HCT116 (cell line): ENCODE results near the gene PPP1R37. TPM values are rescaled to one million over a fixed set of nuclear protein-coding genes. Genes with fewer than 3 reads are reported as not detected.

Source experiments
- ATAC-seq: fragments of 200-7000 bp; cut with Tn5 transposase; 2 replicates; pipeline ENCODE4 v1.9.1; 2020; ENCODE audit warnings: mild to moderate bottlenecking, moderate library complexity
- BruUV-seq: library from RNA; stranded (reverse); fragments of 400-500 nt; replicated peaks from 2 replicates; lab custom pipeline; 2021; lab: Mats Ljungman, UMichigan
- CTCF ChIA-PET: fragments of 300-600 bp; sonication (Branson Sonifier 250); formaldehyde crosslinking; loops from one replicate; lab custom pipeline; 2021; ENCODE audit warnings: antibody characterized with exemption; lab: Charles Lee
- POLR2A ChIA-PET: fragments of 300-600, 350-600 bp; sonication (Branson Sonifier 250); formaldehyde crosslinking; loops from one replicate; lab custom pipeline; 2021; ENCODE audit warnings: antibody characterized with exemption; lab: Charles Lee
- RAD21 ChIA-PET, 2 experiments: fragments of 300-600 bp; sonication (Branson Sonifier 250); formaldehyde crosslinking; loops; one replicate each; lab custom pipeline; 2023; ENCODE audit warnings: low total read pairs in 2 of 2; ENCODE audit not compliant: uncharacterized antibody in 2 of 2, unreplicated experiment in 2 of 2, low non-redundant PET in 1 of 2; lab: Charles Lee
- DNase-seq: peaks from one replicate; pipeline ENCODE4 v3.0.0-alpha.2; 2010; ENCODE audit warnings: low read depth, low spot score
- H2AFZ ChIP-seq: fragments of 200-600 bp; shearing (Covaris generic), sonication (generic); 2 replicates; pipeline ENCODE4 v1.6.1; 2017; ENCODE audit warnings: low read depth, mixed run types, mixed read lengths, antibody characterized with exemption, low read length; ENCODE audit not compliant: poor library complexity, severe bottlenecking
- H3K27ac ChIP-seq: 2 replicates; pipeline ENCODE4 v1.5.1; 2012; ENCODE audit warnings: low read depth, low read length
- H3K27me3 ChIP-seq: fragments of 200-600 bp; sonication (generic); 2 replicates; pipeline ENCODE4 v1.6.1; 2016; ENCODE audit warnings: mixed run types, low read length, mixed read lengths; ENCODE audit not compliant: insufficient read depth
- H3K36me3 ChIP-seq, 2 experiments: fragments of 200-500 bp in 1 of 2; fragments of 200-600 bp in 1 of 2; sonication (Bioruptor generic) in 1 of 2; sonication (generic) in 1 of 2; 2 replicates each; pipeline versions ENCODE4 v1.5.1 to v1.6.1; 2014 to 2016; ENCODE audit warnings: low read length in 2 of 2, inconsistent platforms in 1 of 2, mixed read lengths in 1 of 2, mixed run types in 1 of 2; ENCODE audit not compliant: insufficient read depth in 2 of 2, control insufficient read depth in 1 of 2
- H3K4me1 ChIP-seq, 2 experiments: fragments of 200-600 bp in 1 of 2; sonication (generic) in 1 of 2; 2 replicates each; pipeline versions ENCODE4 v1.5.1 to v1.6.1; 2012 to 2017; ENCODE audit warnings: low read length in 2 of 2, inconsistent platforms in 1 of 2, mild to moderate bottlenecking in 1 of 2, mixed read lengths in 1 of 2, mixed run types in 1 of 2, moderate library complexity in 1 of 2; ENCODE audit not compliant: insufficient read depth in 2 of 2, control insufficient read depth in 1 of 2
- H3K4me2 ChIP-seq: fragments of 200-600 bp; sonication (generic); 2 replicates; pipeline ENCODE4 v1.6.1; 2017; ENCODE audit warnings: mixed run types, low read length, mixed read lengths
- H3K4me3 ChIP-seq, 2 experiments: fragments of 200-600 bp in 1 of 2; sonication (generic) in 1 of 2; replicated peaks in 1 of 2; 2 replicates each; pipeline ENCODE4 v1.5.1; 2011 to 2016; ENCODE audit warnings: low read length in 2 of 2, control low read depth in 1 of 2, low read depth in 1 of 2, mild to moderate bottlenecking in 1 of 2, mixed read lengths in 1 of 2, mixed run types in 1 of 2
- H3K79me2 ChIP-seq: fragments of 200-600 bp; sonication (generic); 2 replicates; pipeline ENCODE4 v1.6.1; 2017; ENCODE audit warnings: mild to moderate bottlenecking, mixed run types, low read length, moderate library complexity, mixed read lengths; ENCODE audit not compliant: insufficient read depth
- H3K9ac ChIP-seq: fragments of 200-600 bp; sonication (generic); 2 replicates; pipeline ENCODE4 v1.6.1; 2016; ENCODE audit warnings: low read length, mixed read lengths
- H3K9me2 ChIP-seq: fragments of 200-600 bp; sonication (generic), shearing (Covaris generic); 2 replicates; pipeline ENCODE4 v1.6.1; 2017; ENCODE audit warnings: mixed run types, mild to moderate bottlenecking, moderate library complexity; ENCODE audit not compliant: insufficient read depth
- H3K9me3 ChIP-seq, 2 experiments: fragments of 200-500 bp in 1 of 2; fragments of 200-600 bp in 1 of 2; sonication (Bioruptor generic) in 1 of 2; sonication (generic) in 1 of 2; 2 replicates each; pipeline ENCODE4 v1.6.1; 2014 to 2017; ENCODE audit warnings: low read length in 2 of 2, mixed read lengths in 2 of 2, inconsistent platforms in 1 of 2, low read depth in 1 of 2, mild to moderate bottlenecking in 1 of 2, mixed run types in 1 of 2, moderate library complexity in 1 of 2; ENCODE audit not compliant: control insufficient read depth in 1 of 2, insufficient read depth in 1 of 2
- H4K20me1 ChIP-seq: fragments of 200-600 bp; sonication (generic), shearing (Covaris generic); 2 replicates; pipeline ENCODE4 v1.6.1; 2017; ENCODE audit warnings: mixed run types, mild to moderate bottlenecking, moderate library complexity; ENCODE audit not compliant: insufficient read depth
- CTCF ChIP-seq, 3 experiments: fragments of 200-600 bp in 1 of 3; sonication (generic) in 1 of 3; IDR thresholded peaks in 2 of 3; conservative IDR thresholded peaks in 1 of 3; 2 replicates each; pipeline ENCODE4 v1.5.1; 2012 to 2017; ENCODE audit warnings: low read depth in 2 of 3, low read length in 2 of 3, antibody characterized with exemption in 1 of 3, borderline replicate concordance in 1 of 3, control low read depth in 1 of 3, mild to moderate bottlenecking in 1 of 3, mixed read lengths in 1 of 3, mixed run types in 1 of 3, moderate library complexity in 1 of 3; ENCODE audit not compliant: insufficient read depth in 1 of 3
- FOSL1 ChIP-seq: IDR thresholded peaks from 2 replicates; pipeline ENCODE4 v1.6.1; 2012; ENCODE audit warnings: low read depth
- POLR2AphosphoS5 ChIP-seq: IDR thresholded peaks from 2 replicates; pipeline ENCODE4 v1.6.1; 2011; ENCODE audit warnings: mild to moderate bottlenecking, low read depth, low read length, moderate library complexity
- SRF ChIP-seq: IDR thresholded peaks from 2 replicates; pipeline ENCODE4 v1.6.1; 2012; ENCODE audit warnings: low read depth
- YY1 ChIP-seq: IDR thresholded peaks from 2 replicates; pipeline ENCODE4 v1.6.1; 2011; ENCODE audit warnings: low read length, low read depth, moderate library complexity, mild to moderate bottlenecking; ENCODE audit not compliant: insufficient replicate concordance; ENCODE audit errors: extremely low read depth
- intact Hi-C: fragments of 100-400 bp; cut with micrococcal nuclease; formaldehyde crosslinking; loops from 2 replicates; pipeline ENCODE4 v1.10.0; 2022
- total RNA-seq: library from RNA; stranded (reverse); gene quantifications from one replicate; pipeline ENCODE4 v1.2.1, GENCODE V29; 2021; ENCODE audit not compliant: unreplicated experiment

Gene PPP1R37
- total RNA-seq, 1 experiment from 2014 or later = 32.7 TPM

DNA sequence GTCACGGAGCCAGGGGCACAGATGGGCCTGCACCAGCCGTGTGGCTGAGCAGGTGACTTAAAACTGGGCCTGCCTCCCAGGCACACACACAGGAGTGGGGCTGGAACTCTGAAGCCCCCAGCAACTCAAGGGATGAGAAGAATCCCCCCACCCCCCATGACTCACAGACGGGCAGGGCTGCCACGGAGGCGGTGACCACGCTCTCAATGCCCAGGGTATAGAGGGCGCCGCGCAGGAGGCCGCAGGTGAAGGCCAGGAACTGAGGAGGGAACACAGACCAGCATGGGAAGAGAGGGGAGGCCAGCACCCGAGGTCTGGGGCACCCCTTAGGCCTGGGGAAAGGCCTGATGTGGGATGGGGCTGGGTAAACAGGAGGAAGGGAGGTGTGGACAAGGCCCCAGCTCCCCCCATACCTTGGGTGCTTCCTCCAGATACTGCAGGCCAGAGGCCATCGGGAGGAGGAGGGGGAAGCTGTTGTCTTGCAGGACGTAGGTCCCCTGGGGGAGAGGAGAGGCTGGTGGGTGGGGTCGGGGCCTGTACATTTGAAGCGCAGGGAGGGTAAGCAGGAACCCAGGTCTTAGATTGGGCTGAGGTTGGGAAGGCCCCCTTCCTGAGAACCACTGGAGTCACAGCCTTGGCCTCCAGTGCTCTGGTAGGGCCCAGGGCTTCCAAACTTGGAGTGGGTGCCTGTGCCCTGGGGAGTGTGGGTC is 70.9 kb downstream of the PPP1R37 start (continued):
- TF ChIP-seq POLR2AphosphoS5 = no peak

DNA sequence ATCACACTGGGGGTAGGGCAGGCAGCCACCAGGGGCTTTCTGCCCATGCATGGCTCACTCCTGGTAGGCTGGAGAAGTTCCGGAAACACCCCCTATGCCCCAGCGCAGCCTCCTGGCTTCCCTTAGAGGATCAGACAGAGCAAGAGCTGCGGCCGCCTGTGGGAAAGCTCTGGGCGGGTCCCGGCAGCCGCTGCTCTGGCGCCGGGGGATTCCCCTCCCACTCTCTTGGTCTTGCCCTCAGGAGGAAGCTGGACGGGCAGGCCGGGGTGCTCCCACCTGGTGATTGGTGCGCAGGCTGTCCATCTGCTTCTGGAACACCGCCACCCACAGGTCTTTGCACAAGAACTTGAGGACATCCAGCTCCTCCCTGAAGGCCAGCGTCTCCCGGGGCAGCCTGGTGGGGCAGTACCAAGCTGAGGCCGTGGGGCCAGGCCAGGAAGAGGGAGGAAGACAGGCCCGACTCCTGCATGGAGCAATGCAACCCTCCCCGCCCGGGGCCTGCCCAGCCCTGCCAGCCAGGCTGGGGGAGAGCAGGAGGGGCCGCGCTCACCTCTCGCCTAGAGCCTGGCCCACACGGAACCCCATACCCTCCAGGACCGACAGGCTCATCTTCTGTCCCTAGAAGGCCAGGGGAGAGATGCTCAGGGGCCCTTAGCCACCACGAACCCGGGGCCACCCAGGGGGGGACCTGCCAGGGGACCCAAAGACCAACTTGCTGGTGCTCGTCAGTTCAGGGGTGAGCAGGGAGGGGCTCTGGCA is 71.8 kb downstream of the PPP1R37 start:
- no peaks in the 10 kb centered on the region for H4K20me1 ChIP-seq
- RAD21 ChIA-PET = interaction anchor here in 1 of 2 experiments (0.6 kb wide), 1 partner anchor 62 kb away, joined by 3 read pairs; no protein-coding TSS in a partner anchor
- H3K36me3 ChIP-seq = no peaks in the 10 kb centered on the region
- H3K9me2 ChIP-seq = no peaks in the 10 kb centered on the region
- no peaks in the 10 kb centered on the region for H3K79me2 ChIP-seq
- no peaks in the 10 kb centered on the region for H3K27me3 ChIP-seq
- H3K4me3 ChIP-seq = peak overlapping the region; percentile 20 to 33; a peak in 3 of 4 replicates
- H3K4me1 ChIP-seq = peaks cover 22 to 42% of the 10 kb centered on the region in 2 experiments
- peak overlapping the region; percentile 75 for H3K4me2 ChIP-seq
- TF ChIP-seq YY1 (peak; percentile 19), FOSL1 (no peak), SRF (no peak), CTCF (IDR thresholded peaks at IDR 0.05 in 2 of 3, conservative IDR thresholded peaks at IDR 0.05 in 1 of 3; ENCODE audit: borderline replicate concordance in 1 of 3, insufficient read depth in 1 of 3, low read depth in 2 of 3, low read length in 2 of 3) (peak in 2 of 3 experiments; percentile 15 to 20; a peak in 2 of 6 replicates)
- peak overlapping the region; percentile 36; the same call in 1 of the 2 replicates for H3K9ac ChIP-seq
- intact Hi-C loops = loop anchor here (1.0 kb wide), 1 partner anchor 14 kb away; the partner anchor contains the start of genes BLOC1S3 and TRAPPC6A
- ATAC-seq (peak; percentile 91), DNase-seq (peak; percentile 83)
- H2AFZ ChIP-seq = no peak overlapping the region
- BruUV-seq = no TSS peak
- CTCF ChIA-PET = interaction anchor here (0.5 to 1.5 kb wide), 7 partner anchors 10 to 280 kb away, joined by 3 to 12 read pairs (median 3); partner anchors contain the start of genes BLOC1S3 and TRAPPC6A
- H3K27ac ChIP-seq = no peak overlapping the region; the same call in 1 of the 2 replicates
- POLR2A ChIA-PET = interaction anchor here (1.1 to 1.4 kb wide), 2 partner anchors 10 to 13 kb away, joined by 4 to 7 read pairs; partner anchors contain the start of genes BLOC1S3 and TRAPPC6A
- H3K9me3 ChIP-seq = no peaks in the 10 kb centered on the region
